Measurements from ENCODE around the gene GRK5. TPM values are rescaled to one million over a fixed set of nuclear protein-coding genes. Genes with fewer than 3 reads are reported as not detected.

The GRK5 gene
- total RNA-seq, 2 donors from 2014 or later, result 4.8 to 10.6 TPM

DNA sequence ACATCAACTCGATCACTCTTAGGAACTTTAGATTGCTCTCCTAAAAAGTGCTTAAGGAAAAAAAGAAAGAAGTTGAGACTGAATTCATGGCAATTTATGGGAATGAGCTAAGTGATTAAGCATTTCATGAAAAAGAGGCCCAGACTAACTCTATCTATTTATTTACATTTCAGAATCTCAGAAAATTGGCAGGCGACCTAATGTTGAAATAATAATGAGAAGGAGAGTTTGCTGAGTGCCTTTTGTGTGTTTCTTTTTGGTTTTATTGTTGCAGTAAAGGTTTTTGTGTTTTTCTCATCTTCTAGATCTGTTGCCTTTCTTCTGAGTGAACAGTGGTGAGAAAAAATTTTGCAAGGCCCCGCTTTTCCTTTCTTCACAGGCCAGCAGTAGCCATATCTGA, 3.8 kb downstream of the GRK5 start:
- 49% methylated on average over 3 of the region's 3 CpGs for WGBS
- Histone ChIP-seq H3K9me3 (no peaks in the 10 kb centered on the region), H3K4me3 (no peak overlapping the region), H3K36me3 (no peaks in the 10 kb centered on the region), H3K27me3 (replicated peaks; ENCODE audit: insufficient read depth) (no peaks in the 10 kb centered on the region), H3K27ac (peak overlapping the region; percentile 59 to 93), H3K4me1 (replicated peaks) (peaks cover 27% of the 10 kb centered on the region)
- no peak for DNase-seq (ENCODE audit: low spot score)
- TF ChIP-seq, protein P1, sequence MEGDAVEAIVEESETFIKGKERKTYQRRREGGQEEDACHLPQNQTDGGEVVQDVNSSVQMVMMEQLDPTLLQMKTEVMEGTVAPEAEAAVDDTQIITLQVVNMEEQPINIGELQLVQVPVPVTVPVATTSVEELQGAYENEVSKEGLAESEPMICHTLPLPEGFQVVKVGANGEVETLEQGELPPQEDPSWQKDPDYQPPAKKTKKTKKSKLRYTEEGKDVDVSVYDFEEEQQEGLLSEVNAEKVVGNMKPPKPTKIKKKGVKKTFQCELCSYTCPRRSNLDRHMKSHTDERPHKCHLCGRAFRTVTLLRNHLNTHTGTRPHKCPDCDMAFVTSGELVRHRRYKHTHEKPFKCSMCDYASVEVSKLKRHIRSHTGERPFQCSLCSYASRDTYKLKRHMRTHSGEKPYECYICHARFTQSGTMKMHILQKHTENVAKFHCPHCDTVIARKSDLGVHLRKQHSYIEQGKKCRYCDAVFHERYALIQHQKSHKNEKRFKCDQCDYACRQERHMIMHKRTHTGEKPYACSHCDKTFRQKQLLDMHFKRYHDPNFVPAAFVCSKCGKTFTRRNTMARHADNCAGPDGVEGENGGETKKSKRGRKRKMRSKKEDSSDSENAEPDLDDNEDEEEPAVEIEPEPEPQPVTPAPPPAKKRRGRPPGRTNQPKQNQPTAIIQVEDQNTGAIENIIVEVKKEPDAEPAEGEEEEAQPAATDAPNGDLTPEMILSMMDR (IDR thresholded peaks at IDR 0.05), result no peak
- no peak for TF ChIP-seq POLR2A (IDR thresholded peaks at IDR 0.05)
- peak; percentile 39 for TF ChIP-seq POLR2AphosphoS5 (IDR thresholded peaks at IDR 0.05)
- intact Hi-C loops (cut with DNase I), result no loop called here

- intact Hi-C loops (cut with DNase I), result no loop called here
- Histone ChIP-seq H3K27me3 (replicated peaks; ENCODE audit: insufficient read depth) (no peaks in the 10 kb centered on the region), H3K27ac (peak overlapping the region; percentile 59 to 93), H3K4me3 (no peak overlapping the region), H3K4me1 (replicated peaks) (peaks cover 24% of the 10 kb centered on the region), H3K36me3 (no peaks in the 10 kb centered on the region), H3K9me3 (no peaks in the 10 kb centered on the region)
- TF ChIP-seq, protein P1 (IDR thresholded peaks at IDR 0.05), result no peak
- no peak for TF ChIP-seq POLR2AphosphoS5 (IDR thresholded peaks at IDR 0.05)
- no peak for TF ChIP-seq POLR2A (IDR thresholded peaks at IDR 0.05)
- WGBS, result 14% methylated on average over 12 of the region's 12 CpGs
- no peak for DNase-seq (ENCODE audit: low spot score)
Measured at GRCh38 chr10:119211625-119212441, 4.5 kb downstream of the GRK5 start.

GRCh38 chr10:119215371-119215770, 8.0 kb downstream of the GRK5 start:
- TF ChIP-seq POLR2AphosphoS5 (IDR thresholded peaks at IDR 0.05) (no peak), POLR2A (IDR thresholded peaks at IDR 0.05) (no peak)
- TF ChIP-seq, protein P1 (IDR thresholded peaks at IDR 0.05), result no peak
- WGBS, result 95% methylated on average over 2 of the region's 2 CpGs
- Histone ChIP-seq H3K27ac (no peak overlapping the region), H3K4me1 (replicated peaks) (peaks cover 17% of the 10 kb centered on the region), H3K4me3 (no peak overlapping the region), H3K27me3 (replicated peaks; ENCODE audit: insufficient read depth) (no peaks in the 10 kb centered on the region), H3K36me3 (no peaks in the 10 kb centered on the region), H3K9me3 (no peaks in the 10 kb centered on the region)
- DNase-seq (ENCODE audit: low spot score), result no peak
- intact Hi-C loops (cut with DNase I), result no loop called here

- no peak for TF ChIP-seq POLR2A (IDR thresholded peaks at IDR 0.05)
- TF ChIP-seq, protein P1 (IDR thresholded peaks at IDR 0.05), result no peak
- TF ChIP-seq POLR2AphosphoS5 (IDR thresholded peaks at IDR 0.05), result no peak
- Histone ChIP-seq H3K27ac (no peak overlapping the region), H3K27me3 (replicated peaks; ENCODE audit: insufficient read depth) (no peaks in the 10 kb centered on the region), H3K36me3 (no peaks in the 10 kb centered on the region), H3K4me3 (no peak overlapping the region), H3K9me3 (no peaks in the 10 kb centered on the region), H3K4me1 (replicated peaks) (peaks cover 17% of the 10 kb centered on the region)
- no peak for DNase-seq (ENCODE audit: low spot score)
- WGBS, result 85% methylated on average over 5 of the region's 5 CpGs
- intact Hi-C loops (cut with DNase I), result no loop called here
Measured at GRCh38 chr10:119216127-119216526, 8.8 kb downstream of the GRK5 start.

GRCh38 chr10:119217401-119217800, 10.0 kb downstream of the GRK5 start:
- intact Hi-C loops (cut with DNase I), result no loop called here
- no peak overlapping the region for H3K4me3 ChIP-seq
- TF ChIP-seq POLR2AphosphoS5 (IDR thresholded peaks at IDR 0.05) (no peak), POLR2A (IDR thresholded peaks at IDR 0.05) (no peak)
- TF ChIP-seq, protein P1 (IDR thresholded peaks at IDR 0.05), result no peak
- H3K4me1 ChIP-seq (replicated peaks), result peaks cover 6% of the 10 kb centered on the region
- no peaks in the 10 kb centered on the region for H3K9me3 ChIP-seq
- H3K36me3 ChIP-seq, result no peaks in the 10 kb centered on the region
- H3K27ac ChIP-seq, result no peak overlapping the region
- DNase-seq (ENCODE audit: low spot score), result no peak
- whole genome bisulfite sequencing, result 95% methylated on average over 9 of the region's 9 CpGs
- H3K27me3 ChIP-seq (replicated peaks; ENCODE audit: insufficient read depth), result no peaks in the 10 kb centered on the region

All from prostate gland (tissue), 2 donors.